ENCODE results near the gene LYPD6.

DNA sequence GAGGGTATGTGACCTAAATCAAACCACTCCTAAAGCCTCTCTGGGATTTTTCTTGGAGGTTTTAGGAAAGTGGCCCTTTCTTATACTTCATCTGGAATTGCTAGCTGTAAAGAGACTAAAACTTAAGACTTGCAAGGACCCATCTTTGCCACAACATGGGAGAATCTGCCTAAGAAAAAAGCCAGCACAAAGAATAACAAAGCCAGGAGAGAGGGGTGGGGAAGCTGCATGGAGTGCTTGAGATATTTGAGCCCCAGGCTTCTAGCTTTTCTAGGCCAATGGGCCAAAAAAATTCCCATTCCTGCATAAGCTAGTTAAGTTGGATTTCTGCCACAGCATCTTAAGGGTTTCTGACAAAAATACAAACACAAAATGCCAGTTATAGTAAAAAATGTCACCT is 38.5 kb upstream of the LYPD6 start:
- TF ChIP-seq, protein P1, sequence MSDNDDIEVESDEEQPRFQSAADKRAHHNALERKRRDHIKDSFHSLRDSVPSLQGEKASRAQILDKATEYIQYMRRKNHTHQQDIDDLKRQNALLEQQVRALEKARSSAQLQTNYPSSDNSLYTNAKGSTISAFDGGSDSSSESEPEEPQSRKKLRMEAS (IDR thresholded peaks at IDR 0.05): no peak
- TF ChIP-seq, protein P2, sequence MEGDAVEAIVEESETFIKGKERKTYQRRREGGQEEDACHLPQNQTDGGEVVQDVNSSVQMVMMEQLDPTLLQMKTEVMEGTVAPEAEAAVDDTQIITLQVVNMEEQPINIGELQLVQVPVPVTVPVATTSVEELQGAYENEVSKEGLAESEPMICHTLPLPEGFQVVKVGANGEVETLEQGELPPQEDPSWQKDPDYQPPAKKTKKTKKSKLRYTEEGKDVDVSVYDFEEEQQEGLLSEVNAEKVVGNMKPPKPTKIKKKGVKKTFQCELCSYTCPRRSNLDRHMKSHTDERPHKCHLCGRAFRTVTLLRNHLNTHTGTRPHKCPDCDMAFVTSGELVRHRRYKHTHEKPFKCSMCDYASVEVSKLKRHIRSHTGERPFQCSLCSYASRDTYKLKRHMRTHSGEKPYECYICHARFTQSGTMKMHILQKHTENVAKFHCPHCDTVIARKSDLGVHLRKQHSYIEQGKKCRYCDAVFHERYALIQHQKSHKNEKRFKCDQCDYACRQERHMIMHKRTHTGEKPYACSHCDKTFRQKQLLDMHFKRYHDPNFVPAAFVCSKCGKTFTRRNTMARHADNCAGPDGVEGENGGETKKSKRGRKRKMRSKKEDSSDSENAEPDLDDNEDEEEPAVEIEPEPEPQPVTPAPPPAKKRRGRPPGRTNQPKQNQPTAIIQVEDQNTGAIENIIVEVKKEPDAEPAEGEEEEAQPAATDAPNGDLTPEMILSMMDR (IDR thresholded peaks at IDR 0.05; ENCODE audit: low read depth, low read length, missing input control): no peak
- TF ChIP-seq, protein P3, sequence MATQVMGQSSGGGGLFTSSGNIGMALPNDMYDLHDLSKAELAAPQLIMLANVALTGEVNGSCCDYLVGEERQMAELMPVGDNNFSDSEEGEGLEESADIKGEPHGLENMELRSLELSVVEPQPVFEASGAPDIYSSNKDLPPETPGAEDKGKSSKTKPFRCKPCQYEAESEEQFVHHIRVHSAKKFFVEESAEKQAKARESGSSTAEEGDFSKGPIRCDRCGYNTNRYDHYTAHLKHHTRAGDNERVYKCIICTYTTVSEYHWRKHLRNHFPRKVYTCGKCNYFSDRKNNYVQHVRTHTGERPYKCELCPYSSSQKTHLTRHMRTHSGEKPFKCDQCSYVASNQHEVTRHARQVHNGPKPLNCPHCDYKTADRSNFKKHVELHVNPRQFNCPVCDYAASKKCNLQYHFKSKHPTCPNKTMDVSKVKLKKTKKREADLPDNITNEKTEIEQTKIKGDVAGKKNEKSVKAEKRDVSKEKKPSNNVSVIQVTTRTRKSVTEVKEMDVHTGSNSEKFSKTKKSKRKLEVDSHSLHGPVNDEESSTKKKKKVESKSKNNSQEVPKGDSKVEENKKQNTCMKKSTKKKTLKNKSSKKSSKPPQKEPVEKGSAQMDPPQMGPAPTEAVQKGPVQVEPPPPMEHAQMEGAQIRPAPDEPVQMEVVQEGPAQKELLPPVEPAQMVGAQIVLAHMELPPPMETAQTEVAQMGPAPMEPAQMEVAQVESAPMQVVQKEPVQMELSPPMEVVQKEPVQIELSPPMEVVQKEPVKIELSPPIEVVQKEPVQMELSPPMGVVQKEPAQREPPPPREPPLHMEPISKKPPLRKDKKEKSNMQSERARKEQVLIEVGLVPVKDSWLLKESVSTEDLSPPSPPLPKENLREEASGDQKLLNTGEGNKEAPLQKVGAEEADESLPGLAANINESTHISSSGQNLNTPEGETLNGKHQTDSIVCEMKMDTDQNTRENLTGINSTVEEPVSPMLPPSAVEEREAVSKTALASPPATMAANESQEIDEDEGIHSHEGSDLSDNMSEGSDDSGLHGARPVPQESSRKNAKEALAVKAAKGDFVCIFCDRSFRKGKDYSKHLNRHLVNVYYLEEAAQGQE (IDR thresholded peaks at IDR 0.05): no peak
- TF ChIP-seq HNF4A (conservative IDR thresholded peaks at IDR 0.05) (no peak), TAF1 (conservative IDR thresholded peaks at IDR 0.05) (no peak), FOXA2 (IDR thresholded peaks at IDR 0.05) (no peak), JUND (IDR thresholded peaks at IDR 0.05) (no peak), NR2F2 (IDR thresholded peaks at IDR 0.05) (no peak), GABPA (IDR thresholded peaks at IDR 0.05 in 1 of 2, conservative IDR thresholded peaks at IDR 0.05 in 1 of 2) (no peak), RAD21 (IDR thresholded peaks at IDR 0.05) (no peak), SP1 (IDR thresholded peaks at IDR 0.05) (no peak)

Measured in liver (tissue), 3 donors.